Right renal cortex interstitium (tissue), 3 donors: ENCODE measurements around the gene HOXA10. TPM values are rescaled to one million over a fixed set of nuclear protein-coding genes. Genes with fewer than 3 reads are reported as not detected.

ENCODE experiments used
- DNase-seq, 3 donors: peaks; one replicate each; pipeline ENCODE4 v3.0.0-alpha.2; 2013; ENCODE audit warnings: low read depth in 3 of 3, low spot score in 2 of 3
- polyA plus RNA-seq, 3 donors: library from polyadenylated mRNA; unstranded; fragments of 120-200 nt; gene quantifications; one replicate each; pipeline ENCODE4 v1.2.1, GENCODE V29; 2013; ENCODE audit not compliant: insufficient read length in 3 of 3

Gene HOXA10
- polyA plus RNA-seq, 3 donors, result 130 to 142 (median 140) TPM

DNA sequence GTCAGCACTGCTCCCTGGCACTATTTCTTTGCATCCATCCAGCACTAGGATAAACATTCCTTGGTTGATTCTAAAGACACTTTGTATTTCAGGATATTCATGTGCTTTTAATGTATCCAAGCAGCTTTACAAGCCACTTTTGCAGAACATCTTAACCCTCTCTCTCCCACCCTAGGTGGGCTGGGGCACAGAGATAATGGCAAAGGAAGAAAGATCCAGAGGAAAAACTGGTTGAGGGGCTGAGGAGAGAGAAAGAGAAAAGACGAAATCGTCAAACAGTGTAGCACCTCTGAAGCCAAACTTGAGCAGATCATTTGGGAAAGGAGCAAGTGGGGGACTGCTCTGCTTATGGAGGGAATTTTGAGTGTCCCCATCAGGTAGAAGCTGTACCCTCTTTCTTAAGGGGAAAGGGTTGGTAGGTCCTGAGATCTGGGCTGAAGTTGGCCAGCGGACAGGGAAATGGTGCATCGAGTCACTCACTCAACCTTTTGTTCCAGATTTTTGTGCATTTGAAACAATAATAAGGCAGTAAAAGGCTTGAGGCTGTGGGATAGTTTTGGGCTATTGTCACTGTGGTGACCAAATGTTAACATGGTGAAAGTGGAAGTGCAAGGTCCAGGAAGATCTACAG is 30.0 kb upstream of the HOXA10 start:
- DNase-seq, result no peak

DNA sequence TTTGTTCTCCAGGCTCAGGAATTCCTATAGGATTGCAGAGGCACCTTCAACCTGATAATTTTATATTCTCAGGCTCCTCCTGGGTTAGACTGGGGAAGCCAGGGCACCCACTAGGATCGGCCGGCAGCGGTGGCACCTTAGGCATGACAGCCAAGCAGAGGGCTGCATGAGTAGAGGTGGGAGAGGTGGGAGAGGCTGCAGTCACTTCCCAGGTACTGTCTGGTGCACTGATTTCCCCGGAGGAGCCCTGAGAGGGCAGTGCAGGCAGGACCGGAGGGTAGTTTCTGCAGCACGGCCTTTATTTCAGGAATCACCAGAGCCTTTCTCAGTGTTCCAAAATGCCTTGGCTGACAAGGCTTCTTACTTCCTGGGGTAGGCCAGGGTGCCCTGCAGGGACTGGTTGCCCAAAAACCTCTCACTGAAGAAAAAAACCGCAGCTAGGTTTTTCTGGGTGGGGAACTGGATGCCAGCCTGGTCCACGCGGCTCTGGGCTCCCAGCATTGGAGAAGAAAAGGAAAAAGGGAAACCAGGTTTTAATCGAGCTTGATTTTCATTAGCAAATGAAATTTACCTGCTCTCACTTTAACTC is 29.3 kb upstream of the HOXA10 start:
- no peak for DNase-seq

- DNase-seq, result no peak
These were observed 28.7 kb upstream of the HOXA10 start for GRCh38 chr7:27202862-27203134.

GRCh38 chr7:27202018-27202861 is 28.1 kb upstream of the HOXA10 start:
- DNase-seq, result no peak

DNA sequence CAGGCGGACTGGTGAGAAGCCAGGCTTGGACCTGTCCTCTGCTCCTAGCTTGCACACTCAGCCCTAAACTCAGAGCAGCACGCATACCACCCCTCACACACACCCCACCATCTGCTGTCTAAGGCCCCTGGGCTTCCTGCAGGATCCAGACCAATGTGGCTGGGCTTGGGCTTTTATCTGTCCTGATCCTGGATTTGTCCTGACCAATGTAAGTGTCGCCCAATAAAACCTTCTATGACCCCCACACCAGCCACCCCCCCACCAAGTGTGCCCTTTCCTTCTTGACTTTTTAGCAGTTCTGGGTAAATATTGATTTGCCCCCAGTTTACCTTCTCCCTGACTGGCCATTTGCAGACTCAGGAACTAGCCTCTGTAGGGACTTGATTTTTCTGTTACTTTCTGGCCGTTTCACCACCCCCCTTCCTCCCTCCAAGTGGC is 27.5 kb upstream of the HOXA10 start:
- no peak for DNase-seq

DNA sequence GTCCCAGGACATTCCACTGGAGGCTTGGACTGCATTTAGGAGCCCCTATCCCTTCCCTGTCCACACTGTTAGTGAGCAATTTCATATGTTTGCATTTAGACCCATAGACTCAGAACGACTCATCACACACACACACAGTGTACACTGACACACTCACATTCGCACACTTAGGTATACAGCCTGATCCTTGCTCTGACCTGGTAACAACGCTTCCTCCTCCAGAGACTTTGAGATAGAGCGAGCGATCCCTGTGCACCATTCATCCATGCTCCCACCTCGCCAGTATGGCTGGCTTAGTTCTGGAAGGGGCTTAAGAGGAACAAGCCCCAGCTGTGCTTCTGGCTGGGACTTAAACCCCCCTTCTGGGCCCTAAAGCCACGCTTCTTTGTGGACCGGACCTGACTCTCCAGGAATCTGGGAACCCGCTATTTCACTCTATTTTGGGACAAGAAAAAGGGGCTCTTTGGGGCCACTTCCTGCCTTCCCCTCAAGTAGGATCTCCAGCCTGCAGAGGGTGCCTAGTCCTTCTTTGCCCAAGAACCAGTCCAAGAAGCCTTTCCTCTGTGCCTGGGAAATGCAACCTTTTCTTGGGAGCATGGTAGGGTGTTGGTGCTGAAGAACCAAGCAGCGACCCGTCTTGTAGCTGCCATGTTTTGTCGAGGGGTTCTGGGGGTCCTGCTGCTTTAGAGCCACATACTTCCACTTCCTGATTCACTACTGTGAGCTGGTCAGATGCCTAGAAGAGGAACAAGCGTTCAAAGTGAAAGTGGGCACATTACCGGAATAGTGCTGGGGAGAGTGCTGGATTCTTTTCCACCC is 26.9 kb upstream of the HOXA10 start:
- DNase-seq, result no peak

DNA sequence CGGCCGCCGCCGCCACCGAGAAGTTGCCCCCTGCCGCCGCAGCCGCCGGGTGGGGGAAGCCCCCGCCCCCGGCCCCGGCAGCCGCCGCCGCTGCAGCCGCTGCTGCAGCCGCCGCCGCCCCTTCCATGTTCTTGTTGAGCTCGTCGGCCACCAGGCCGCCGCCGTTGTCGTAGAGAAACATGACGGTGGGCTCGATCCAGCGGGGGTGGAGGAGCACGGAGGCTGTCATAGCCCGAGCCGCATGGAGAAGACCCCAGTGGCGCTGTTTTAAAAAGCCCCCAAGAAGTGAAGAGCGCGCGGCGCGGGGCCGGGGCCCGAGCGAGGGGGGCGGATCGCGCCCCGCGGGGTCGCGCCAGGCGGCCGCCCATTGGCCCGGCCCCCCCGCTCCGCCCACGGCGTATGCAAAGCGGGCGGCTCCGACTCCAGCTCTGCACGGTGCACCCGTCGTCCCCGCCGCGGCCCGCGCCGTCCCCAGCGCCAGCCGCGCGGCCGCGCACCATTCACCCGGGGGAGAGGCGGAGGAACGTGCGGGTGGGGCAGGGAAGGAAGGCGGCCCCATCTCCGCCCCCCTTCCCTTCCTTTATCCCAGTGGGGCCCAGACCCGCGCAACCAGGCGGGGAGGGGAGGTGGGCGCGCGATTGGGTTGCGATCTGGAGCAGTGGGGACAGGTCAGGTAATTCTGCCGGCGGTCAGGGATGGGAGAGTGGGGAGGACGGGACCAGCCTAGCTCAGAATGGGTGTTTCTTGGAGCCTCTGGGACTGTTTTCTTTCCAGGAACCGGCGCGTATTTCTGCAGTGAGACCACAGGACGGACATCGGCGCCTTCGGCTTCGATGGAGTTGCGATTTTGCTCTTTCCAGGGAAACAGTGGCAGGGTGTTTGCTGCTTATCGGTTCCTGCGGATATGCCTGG is 26.0 kb upstream of the HOXA10 start, which contains the start of gene HOXA13:
Gene HOXA13, minus strand, starts transcription at position 243 of the 912 bp plus-strand sequence. Its CDS starts 14 bp downstream, at position 229.
- DNase-seq, result no peak

- no peak for DNase-seq
These were observed 25.0 kb upstream of the HOXA10 start for GRCh38 chr7:27198871-27199801.

DNA sequence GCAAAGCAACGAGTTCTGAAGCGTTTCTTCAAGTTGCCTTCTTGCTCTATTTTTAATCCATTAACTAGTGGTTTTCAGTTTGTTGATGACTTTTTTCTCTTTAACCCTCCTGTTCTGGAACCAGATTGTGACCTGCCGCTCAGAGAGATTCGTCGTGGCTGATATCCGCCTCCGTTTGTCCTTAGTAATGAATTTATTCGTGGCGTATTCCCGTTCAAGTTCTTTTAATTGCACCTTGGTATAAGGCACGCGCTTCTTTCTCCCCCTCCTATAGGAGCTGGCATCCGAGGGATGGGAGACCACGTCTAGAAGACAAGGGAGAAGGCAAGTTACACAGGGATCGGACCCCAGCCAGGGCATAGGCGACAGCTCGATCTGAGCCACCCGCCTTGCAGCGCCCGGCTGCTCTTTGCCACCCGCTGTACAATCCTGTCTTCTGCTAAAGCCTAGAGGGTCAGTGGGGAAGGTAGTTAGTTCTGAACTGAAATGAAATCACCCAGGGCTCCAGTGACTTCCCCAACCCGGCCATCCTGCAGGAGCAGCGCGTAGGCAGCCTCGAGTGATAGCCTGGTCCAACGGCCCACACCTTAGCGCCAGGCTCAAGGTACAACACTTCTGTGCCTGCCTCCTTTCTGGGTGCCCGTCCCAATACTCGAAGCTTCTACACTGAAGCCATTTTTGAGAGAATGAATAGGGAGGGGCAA is 24.2 kb upstream of the HOXA10 start:
- DNase-seq, result no peak

DNA sequence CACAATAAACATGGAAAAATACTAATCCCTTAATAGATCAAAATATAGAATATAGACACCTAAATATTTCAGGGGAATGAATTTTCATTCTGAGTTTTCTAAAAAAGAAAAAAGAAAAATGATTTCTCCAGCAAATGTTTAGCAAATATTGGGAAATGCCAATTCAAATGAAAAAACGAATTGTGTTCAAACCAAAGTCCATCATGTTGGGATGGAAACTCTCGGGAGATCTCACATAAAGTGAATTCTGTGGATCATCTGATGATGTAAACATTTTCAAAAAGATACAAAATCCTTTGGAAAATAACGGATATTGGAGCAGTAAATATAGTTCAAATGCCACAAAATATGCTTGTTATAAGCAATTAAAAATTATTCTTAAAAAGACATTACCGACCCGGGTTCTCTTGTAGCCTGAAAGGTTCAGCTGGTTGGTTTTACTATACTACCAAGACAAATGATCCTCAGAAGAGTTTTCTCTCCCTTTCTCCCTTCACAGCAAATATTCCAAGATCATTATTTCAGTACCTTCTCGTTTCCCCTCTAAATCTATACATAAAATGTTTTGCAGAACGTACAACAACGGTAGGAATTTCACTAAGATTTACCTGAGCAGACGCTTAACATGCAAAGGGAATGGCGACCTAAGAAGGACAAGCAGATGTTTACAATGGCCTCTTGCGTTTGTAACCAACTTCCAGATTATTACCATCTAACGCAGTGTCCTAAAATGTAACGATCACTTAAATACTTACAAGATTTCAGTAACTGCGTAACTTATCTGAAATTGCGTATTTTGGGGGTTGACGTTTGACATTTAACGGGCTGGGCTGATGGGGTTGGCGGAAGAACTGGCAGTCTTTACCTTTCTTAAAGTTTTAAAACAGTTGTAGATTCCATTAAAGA is 23.3 kb upstream of the HOXA10 start:
- no peak for DNase-seq

DNA sequence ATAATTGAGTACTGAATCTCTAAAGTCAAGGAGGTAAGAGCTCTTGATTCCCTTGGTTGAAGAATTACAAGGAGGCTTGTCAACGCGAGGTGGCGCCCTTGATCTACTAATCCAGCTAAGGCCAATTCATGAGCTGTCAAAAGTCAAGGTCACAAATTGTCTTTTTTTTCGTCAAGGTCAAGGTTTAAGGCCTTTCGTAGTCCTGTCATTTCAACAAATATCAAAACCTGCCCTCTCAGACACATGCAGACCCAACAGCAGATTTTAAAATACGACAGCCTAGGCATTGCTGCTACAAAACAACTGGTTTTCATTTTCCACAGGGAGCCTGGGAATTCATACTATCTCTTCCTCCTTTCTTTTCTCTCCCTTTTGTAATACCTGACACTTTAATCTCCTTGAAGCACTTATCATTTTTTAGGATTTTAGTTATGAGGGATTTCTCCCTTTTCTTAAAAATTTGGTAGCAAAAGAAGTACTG is 22.2 kb upstream of the HOXA10 start:
- DNase-seq, result no peak

DNA sequence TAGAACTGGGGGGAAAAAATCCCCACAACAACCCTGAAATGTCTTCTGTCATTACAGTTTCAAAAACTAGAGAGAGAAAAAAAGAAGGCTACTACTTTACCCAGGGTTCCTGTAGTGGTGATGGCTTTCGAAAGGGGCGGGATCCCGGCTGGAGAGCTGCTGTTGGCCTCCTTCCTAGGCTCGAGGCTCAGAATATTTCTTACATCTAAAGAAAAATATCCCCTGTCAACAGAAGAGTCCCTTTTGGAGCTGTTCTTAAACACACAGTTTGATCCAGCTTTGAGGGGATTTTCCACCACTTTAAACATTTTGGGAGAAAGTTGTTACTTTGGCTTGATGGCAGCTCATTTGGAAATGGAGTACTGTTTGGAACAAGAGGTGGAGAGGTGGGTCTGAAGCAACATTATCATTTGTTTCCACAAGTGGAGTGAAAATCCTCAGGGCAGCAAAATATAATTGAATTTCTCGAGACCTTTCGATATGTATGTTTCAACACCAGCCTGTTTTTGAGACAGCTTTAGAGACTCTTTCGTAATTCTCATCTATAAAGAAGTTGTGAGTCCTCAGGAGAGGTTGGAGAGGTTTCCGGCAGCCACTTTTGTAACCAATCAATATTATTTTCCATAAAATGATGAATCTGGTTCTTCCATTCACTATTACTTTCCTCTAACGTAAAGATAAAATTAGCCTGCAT is 20.7 kb upstream of the HOXA10 start:
- DNase-seq, result no peak

DNA sequence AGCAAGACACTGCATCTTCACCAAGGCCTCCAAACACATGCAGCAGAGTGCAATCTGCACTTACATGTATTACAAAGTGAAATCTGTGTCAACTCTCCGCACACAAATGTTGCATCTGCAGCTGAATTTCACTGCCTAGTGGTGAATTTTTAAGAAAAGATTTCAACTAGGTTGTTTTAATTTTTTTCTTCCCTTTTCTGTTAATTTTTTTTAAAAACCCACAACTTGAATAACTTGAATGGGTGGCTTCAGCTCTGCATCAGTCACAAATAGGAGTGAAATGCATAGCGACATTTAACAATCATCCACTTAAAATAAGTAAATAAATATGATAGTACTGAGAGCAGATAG is 19.9 kb upstream of the HOXA10 start:
- no peak for DNase-seq

DNA sequence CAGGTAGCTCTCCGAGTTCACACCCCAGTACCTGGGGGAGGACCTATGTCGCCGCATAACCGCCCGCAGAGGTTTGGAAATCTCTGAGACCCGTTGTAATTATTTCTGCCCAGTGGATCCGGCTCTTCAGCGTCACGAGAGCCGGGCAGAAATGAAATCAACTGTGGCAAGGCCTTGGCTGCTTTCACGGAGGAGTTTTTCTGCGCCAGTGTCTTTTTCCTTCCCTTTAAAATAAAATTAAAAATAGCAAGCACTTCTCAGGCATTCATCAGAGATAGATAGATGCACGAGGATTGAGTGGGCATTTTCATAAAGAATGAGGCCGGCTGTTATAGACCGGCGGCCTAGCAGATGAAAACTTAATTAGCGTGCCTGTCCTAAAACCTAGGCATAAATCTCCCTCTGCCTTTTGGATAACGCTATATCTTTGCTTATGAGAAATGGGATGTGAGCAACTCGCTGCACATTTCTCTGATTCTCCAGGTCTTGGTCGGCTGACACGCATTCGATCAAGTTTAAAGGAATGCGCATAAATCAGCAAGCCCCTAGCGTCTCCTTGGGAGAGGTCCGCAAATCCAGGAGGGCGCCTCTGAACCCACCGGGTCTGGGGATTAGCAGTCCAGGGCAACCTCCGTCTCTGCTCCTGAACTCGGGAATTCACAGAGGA is 19.3 kb upstream of the HOXA10 start:
- DNase-seq, result no peak

- DNase-seq, result no peak
These were observed 18.6 kb upstream of the HOXA10 start for GRCh38 chr7:27192546-27193334.
